KOPT-K1 (cell line): ENCODE measurements around the gene KIF21A.

Source experiments
- H3K27ac ChIP-seq: fragments of 200-600 bp; sonication (generic); 2 replicates; pipeline ENCODE4 v1.5.1; 2016; ENCODE audit warnings: antibody characterized with exemption, mild to moderate bottlenecking, low read depth, low read length; ENCODE audit not compliant: poor library complexity, severe bottlenecking
- H3K36me3 ChIP-seq: fragments of 200-600 bp; sonication (generic); 2 replicates; pipeline ENCODE4 v1.5.1; 2017; ENCODE audit warnings: antibody characterized with exemption, mild to moderate bottlenecking, low read length, moderate library complexity; ENCODE audit not compliant: insufficient read depth
- H3K9me3 ChIP-seq: fragments of 200-600 bp; sonication (generic); 2 replicates; pipeline ENCODE4 v1.5.1; 2017; ENCODE audit warnings: antibody characterized with exemption, low read length, mild to moderate bottlenecking; ENCODE audit not compliant: insufficient read depth, poor library complexity, severe bottlenecking

Gene KIF21A

DNA sequence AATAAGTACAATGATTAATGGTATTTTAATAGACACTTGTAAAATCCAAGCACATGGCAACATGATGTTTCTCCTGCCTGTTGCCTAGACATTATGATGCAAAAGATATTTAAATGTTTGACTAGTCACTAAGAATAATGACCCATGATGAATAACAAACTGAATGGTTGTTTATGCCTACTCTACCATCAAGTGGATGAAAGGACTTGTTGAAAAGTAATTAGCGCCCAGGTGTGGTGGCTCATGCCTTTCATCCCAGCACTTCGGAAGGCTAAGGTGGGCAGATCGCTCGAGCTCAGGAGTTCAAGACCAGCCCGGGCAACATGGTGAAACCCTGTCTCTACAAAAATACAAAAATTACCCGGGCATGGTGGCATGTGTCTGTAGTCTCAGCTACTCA lies 30.7 kb downstream of the KIF21A start:
- Histone ChIP-seq H3K27ac (no peak overlapping the region), H3K36me3 (no peaks in the 10 kb centered on the region), H3K9me3 (no peaks in the 10 kb centered on the region)

GRCh38 chr12:39406262-39406661 lies 36.7 kb downstream of the KIF21A start:
- Histone ChIP-seq H3K27ac (no peak overlapping the region), H3K9me3 (no peaks in the 10 kb centered on the region)

GRCh38 chr12:39405580-39405979 lies 37.3 kb downstream of the KIF21A start:
- H3K9me3 ChIP-seq = no peaks in the 10 kb centered on the region
- H3K36me3 ChIP-seq = no peaks in the 10 kb centered on the region
- H3K27ac ChIP-seq = no peak overlapping the region

More at GRCh38 chr12:39406262-39406661, 36.7 kb downstream of the KIF21A start:
- no peaks in the 10 kb centered on the region for H3K36me3 ChIP-seq

GRCh38 chr12:39404000-39404399 lies 38.9 kb downstream of the KIF21A start:
- Histone ChIP-seq H3K9me3 (no peaks in the 10 kb centered on the region), H3K36me3 (no peaks in the 10 kb centered on the region), H3K27ac (no peak overlapping the region)

DNA sequence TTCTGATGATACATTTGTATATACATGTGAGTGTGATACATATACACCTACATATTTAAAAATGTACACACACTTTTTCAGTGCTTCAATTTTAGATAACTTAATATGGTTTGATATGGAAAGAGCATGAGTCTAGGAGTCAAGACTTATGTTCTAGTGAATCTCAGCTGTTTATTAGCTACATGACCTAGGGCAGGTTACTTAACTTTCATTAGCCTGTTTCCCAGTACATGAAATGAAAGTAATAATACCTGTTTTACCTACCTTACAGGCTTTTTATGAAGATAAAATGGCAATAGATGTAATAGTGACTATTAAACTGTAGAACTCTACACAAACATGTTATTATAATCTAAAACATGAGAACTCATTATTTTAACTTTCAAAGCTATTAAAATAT lies 39.5 kb downstream of the KIF21A start:
- no peak overlapping the region for H3K27ac ChIP-seq
- no peaks in the 10 kb centered on the region for H3K36me3 ChIP-seq

GRCh38 chr12:39402922-39403321 lies 40.0 kb downstream of the KIF21A start:
- Histone ChIP-seq H3K27ac (no peak overlapping the region), H3K36me3 (no peaks in the 10 kb centered on the region), H3K9me3 (no peaks in the 10 kb centered on the region)

More for the DNA sequence above, 39.5 kb downstream of the KIF21A start:
- no peaks in the 10 kb centered on the region for H3K9me3 ChIP-seq

DNA sequence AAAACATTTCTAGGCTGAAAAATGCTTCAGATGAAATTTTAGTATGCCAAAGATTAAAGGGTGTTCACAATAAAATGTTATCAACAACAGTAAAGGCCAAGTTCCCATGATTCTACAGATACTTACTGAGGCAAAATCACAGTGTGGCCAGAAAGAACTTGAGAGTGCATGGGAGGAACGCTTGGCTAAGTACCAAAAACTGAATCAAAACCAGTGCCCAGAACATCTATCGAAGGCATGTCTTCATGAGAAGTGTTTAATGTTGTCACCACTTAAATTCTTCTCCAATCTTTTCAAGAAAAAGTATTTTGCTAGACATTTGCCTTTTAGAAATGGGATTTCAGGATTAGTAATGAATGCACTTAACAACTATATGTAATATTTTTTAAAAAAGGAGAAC lies 41.5 kb downstream of the KIF21A start:
- Histone ChIP-seq H3K36me3 (no peaks in the 10 kb centered on the region), H3K27ac (no peak overlapping the region), H3K9me3 (no peaks in the 10 kb centered on the region)

DNA sequence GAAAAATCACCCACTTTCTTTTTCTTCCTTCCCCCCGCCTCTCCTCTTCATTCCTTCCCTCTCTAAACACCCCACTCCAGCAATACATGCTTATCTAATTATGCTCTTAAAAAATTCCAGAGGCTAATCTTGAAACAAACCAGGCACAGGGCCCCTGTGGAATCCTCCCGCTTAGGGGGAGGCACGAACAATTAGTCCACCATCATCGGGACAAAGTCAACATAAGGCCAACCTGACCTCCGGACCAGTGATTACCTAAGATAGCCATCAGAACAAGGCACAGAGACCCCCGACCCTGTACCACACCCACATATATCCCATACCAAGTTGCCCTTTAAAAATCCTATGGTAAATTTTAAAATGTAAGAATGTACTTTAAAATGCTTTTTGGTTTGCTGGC lies 47.1 kb downstream of the KIF21A start:
- Histone ChIP-seq H3K9me3 (no peaks in the 10 kb centered on the region), H3K27ac (no peak overlapping the region), H3K36me3 (no peaks in the 10 kb centered on the region)

- Histone ChIP-seq H3K27ac (no peak overlapping the region), H3K9me3 (no peaks in the 10 kb centered on the region), H3K36me3 (no peaks in the 10 kb centered on the region)
These were observed 49.0 kb downstream of the KIF21A start for GRCh38 chr12:39393890-39394289.

- no peak overlapping the region for H3K27ac ChIP-seq
- H3K36me3 ChIP-seq = no peaks in the 10 kb centered on the region
- no peaks in the 10 kb centered on the region for H3K9me3 ChIP-seq
These were observed 49.7 kb downstream of the KIF21A start for GRCh38 chr12:39393179-39393578.

DNA sequence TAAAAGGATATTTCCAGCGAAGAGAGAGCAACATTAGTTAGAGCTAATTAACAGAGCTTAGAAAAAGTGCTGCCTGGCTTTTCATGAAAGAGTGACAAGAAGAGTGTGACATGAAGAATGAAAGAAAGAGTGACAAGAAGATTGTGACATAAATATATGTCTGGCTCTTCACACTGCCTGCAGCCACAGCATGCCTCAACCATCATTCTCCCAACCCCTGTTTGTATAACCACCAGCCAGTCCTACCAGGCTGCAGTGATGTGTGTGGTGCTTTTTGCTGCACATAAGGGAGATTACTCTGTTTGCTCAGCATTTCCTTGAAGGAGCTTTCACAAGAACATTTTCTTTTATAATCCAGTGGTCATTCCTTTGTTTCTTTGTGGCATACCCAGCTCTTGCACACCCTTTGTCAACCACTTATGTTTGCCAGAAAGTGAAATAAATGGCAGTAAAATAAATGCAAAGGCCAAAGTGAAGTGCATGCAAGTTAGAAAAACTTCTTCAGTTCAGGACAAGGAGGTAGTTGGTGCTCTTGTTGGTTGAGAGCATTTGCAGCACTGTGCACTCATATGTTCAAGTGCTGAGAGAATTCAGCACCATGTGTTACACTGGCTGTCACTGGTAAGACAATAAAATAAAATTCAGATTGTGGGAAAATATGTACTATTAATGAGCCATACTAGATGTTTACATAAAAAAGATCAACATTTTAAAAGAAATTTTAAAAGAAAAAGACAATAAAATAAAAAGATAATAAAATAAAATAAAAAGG lies 50.6 kb downstream of the KIF21A start:
- Histone ChIP-seq H3K36me3 (no peaks in the 10 kb centered on the region), H3K9me3 (no peaks in the 10 kb centered on the region), H3K27ac (no peak overlapping the region)

DNA sequence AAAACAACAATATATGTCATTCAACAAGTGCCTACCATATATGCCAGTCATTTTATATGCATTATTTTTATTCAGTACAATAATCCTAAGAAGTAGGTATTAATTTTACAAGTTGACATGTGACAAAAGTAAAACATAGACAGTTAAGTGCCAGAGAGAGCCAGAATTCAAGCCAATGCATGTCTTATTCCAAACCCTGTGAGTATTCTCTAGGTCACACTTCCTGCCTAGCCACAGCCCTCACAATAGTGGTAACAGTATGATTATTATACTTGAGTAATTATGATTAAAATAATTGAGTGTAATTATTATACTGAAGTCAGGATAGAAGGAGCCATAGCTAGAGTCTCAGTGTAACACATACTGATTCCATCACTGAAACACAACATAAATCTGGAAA lies 52.2 kb downstream of the KIF21A start:
- H3K9me3 ChIP-seq = no peaks in the 10 kb centered on the region
- H3K36me3 ChIP-seq = no peaks in the 10 kb centered on the region
- no peak overlapping the region for H3K27ac ChIP-seq

DNA sequence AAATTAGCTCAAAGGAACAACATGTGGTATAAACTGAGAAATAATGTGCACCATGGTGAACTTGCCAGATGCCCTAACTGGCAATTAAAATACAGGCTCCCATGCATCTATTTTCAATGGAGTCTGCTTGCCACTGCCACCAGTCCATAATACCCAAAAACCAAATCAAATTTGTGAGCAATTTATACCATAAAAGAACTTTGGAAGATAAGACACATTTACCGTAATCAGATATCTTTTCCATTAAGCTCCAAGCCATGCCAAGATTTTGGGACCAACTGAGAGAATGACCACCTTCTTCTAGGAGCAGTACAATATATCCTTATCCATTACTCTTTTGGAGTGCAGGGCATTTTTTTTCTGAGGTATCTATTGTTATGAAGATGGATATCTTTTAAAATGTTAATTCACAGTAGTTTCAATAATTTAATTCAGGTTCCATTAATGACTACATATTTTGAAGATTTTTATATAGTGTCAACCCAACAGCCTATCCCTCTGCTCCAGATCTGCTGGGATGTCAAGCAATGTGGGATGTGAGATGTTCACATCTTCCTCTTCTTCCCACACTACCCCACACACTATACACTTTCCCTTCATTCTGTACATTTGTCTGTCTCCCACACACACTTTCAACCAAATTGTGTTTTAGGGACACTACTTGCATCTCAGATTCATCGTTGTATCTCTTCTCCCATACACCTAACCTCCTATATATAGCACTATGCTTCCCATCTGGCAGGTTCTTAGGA lies 53.3 kb downstream of the KIF21A start:
- no peaks in the 10 kb centered on the region for H3K36me3 ChIP-seq
- no peaks in the 10 kb centered on the region for H3K9me3 ChIP-seq
- H3K27ac ChIP-seq = no peak overlapping the region

- H3K9me3 ChIP-seq = no peaks in the 10 kb centered on the region
- no peak overlapping the region for H3K27ac ChIP-seq
- no peaks in the 10 kb centered on the region for H3K36me3 ChIP-seq
These were observed 56.6 kb downstream of the KIF21A start for GRCh38 chr12:39386335-39386734.

GRCh38 chr12:39383114-39383513 lies 59.8 kb downstream of the KIF21A start:
- no peak overlapping the region for H3K27ac ChIP-seq
- no peaks in the 10 kb centered on the region for H3K9me3 ChIP-seq
- no peaks in the 10 kb centered on the region for H3K36me3 ChIP-seq

DNA sequence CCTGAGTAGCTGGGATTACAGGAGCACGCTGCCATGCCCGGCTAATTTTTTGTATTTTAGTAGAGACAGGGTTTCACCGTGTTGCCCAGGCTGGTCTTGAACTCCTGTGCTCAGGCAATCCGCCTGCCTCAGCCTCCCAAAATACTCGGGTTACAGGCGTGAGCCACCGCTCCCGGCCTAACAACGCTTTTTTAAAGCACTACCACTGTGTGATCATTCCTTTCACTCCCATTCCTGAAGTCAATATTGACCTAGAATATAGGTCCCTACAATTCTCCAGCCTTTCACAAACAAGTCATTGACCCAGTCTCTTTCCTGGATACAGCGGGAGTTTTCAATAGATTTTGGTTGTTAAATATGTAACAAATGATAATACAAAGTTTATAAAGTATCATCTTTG lies 62.8 kb downstream of the KIF21A start:
- Histone ChIP-seq H3K27ac (no peak overlapping the region), H3K9me3 (no peaks in the 10 kb centered on the region), H3K36me3 (no peaks in the 10 kb centered on the region)
